ENCODE data around the gene TXNIP. TPM values are rescaled to one million over a fixed set of nuclear protein-coding genes. Genes with fewer than 3 reads are reported as not detected.

TXNIP gene
- total RNA-seq, 2 experiments from 2014 or later: 130 to 134 TPM

GRCh38 chr1:146022403-146023127, 26.2 kb upstream of the TXNIP start:
- CTCF ChIA-PET: interaction anchor here (0.6 to 3.7 kb wide), 8 partner anchors 10 to 264 kb away, joined by 3 to 32 read pairs (median 4); no protein-coding TSS in a partner anchor
- no peak for TF ChIP-seq CTCF (IDR thresholded peaks at IDR 0.05)
- intact Hi-C loops (cut with micrococcal nuclease): no loop called here
- DNase-seq: no peak
- no peak overlapping the region for H3K27ac Mint-ChIP-seq
- H3K4me1 Mint-ChIP-seq (ENCODE audit: low read depth): peaks cover 7% of the 10 kb centered on the region
- H3K9me3 Mint-ChIP-seq: no peaks in the 10 kb centered on the region
- H3K36me3 Mint-ChIP-seq (ENCODE audit: low read depth): no peaks in the 10 kb centered on the region
- no peak overlapping the region for H3K4me3 Mint-ChIP-seq
- POLR2A ChIA-PET: interaction anchor here (0.7 to 1.4 kb wide), 3 partner anchors 10 to 163 kb away, joined by 3 to 4 read pairs (median 3); partner anchors contain the start of genes ANKRD34A, PIAS3 and POLR3GL
- H3K27me3 Mint-ChIP-seq: peaks cover 39% of the 10 kb centered on the region
- no peak for ATAC-seq

- no peaks in the 10 kb centered on the region for H3K36me3 Mint-ChIP-seq (ENCODE audit: low read depth)
- ATAC-seq (no peak), DNase-seq (no peak)
- peaks cover 7% of the 10 kb centered on the region for H3K4me1 Mint-ChIP-seq (ENCODE audit: low read depth)
- ChIA-PET CTCF (interaction anchor here (0.6 to 3.7 kb wide), 9 partner anchors 10 to 263 kb away, joined by 3 to 32 read pairs (median 4); no protein-coding TSS in a partner anchor), POLR2A (interaction anchor here (0.6 to 1.4 kb wide), 5 partner anchors 10 to 163 kb away, joined by 3 to 4 read pairs (median 3); partner anchors contain the start of genes ANKRD34A, PIAS3 and POLR3GL)
- H3K27me3 Mint-ChIP-seq: peaks cover 40% of the 10 kb centered on the region
- no peaks in the 10 kb centered on the region for H3K9me3 Mint-ChIP-seq
- TF ChIP-seq CTCF (IDR thresholded peaks at IDR 0.05): no peak
- intact Hi-C loops (cut with micrococcal nuclease): no loop called here
- H3K27ac Mint-ChIP-seq: no peak within 1 kb of the TSS
- H3K4me3 Mint-ChIP-seq: no peak within 1 kb of the TSS
Measured at GRCh38 chr1:146021622-146022402, 25.4 kb upstream of the TXNIP start, which contains the start of gene HJV. TSS of gene HJV (minus strand) at chr1:146021735. CDS start at chr1:146020231, 1,504 bp downstream.

DNA sequence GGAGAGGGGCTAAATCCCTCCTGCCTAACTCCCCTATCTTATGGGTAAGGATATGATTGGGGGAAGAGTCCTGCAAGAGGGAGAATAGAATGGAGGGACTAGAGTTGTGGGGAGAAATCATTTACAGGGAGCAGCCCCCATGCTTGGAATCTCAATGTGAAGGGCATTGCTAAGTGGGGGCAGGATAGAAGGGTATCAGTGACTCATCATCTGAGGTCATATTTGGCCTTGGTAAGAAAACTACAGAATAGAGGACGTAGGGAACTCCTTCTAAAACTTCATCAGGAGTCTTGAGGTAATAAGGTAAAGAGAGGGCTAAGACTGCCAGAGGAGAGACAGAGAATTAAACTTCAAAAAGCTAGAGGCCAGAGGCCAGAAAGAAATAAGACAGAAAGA, 24.7 kb upstream of the TXNIP start:
- TF ChIP-seq CTCF (IDR thresholded peaks at IDR 0.05): no peak
- POLR2A ChIA-PET: interaction anchor here (0.6 to 1.4 kb wide), 4 partner anchors 16 to 162 kb away, joined by 3 to 5 read pairs (median 3); partner anchors contain the start of gene PIAS3
- no peak overlapping the region for H3K27ac Mint-ChIP-seq
- peaks cover 40% of the 10 kb centered on the region for H3K27me3 Mint-ChIP-seq
- H3K4me3 Mint-ChIP-seq: no peak overlapping the region
- DNase-seq (no peak), ATAC-seq (no peak)
- intact Hi-C loops (cut with micrococcal nuclease): no loop called here
- CTCF ChIA-PET: interaction anchor here (1.7 to 3.7 kb wide), 4 partner anchors 11 to 174 kb away, joined by 5 to 32 read pairs (median 11); no protein-coding TSS in a partner anchor
- no peaks in the 10 kb centered on the region for H3K36me3 Mint-ChIP-seq (ENCODE audit: low read depth)
- H3K4me1 Mint-ChIP-seq (ENCODE audit: low read depth): peaks cover 7% of the 10 kb centered on the region
- H3K9me3 Mint-ChIP-seq: no peaks in the 10 kb centered on the region

DNA sequence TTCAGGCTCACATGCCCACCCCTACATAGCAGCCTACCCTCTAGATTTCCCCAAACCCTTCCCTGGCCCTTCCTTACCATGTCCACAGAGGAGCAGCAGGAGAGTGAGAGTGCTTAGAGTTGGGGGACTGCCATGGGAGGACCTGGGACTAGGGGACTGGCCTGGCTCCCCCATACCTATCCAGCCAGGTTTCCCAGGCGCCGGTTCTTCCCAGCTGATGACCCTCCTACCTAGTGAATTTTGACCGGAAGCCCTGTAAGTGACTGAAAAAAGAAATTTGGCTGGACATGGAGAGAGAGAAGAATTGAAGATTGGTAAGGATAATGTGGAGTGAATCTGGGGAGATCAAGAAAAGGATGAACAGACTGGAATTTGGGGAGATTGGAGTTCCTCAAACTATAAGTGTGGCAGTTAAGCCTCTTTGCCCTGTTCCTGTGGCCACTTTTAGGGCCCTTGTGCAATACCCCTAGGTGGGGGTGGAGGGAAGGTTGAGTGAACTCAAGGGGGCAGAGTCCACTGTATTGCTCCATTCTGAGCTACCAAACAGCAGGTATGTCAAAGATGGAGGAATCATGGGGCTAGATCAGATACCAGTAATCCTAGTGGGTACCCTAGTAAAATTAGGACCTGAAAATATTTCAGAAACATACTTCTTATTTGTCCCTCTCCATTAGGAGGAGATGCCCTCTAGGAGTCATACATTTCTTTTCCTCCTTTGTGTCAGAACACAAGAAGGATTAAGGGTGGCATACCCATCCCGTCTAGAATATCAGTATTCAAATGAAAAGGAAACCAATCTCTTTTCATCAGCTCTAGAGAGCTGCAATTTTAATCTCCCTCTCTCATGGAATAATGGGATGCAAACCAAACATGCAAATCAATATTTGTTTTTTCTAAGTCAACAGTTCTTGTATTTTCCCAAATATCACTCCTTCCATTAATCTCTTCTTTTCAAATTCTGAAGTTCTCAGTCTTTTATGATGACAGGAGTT, 24.0 kb upstream of the TXNIP start:
- ChIA-PET POLR2A (interaction anchor here (1.3 to 1.9 kb wide), 3 partner anchors 13 to 31 kb away, joined by 3 to 5 read pairs (median 4); no protein-coding TSS in a partner anchor), CTCF (interaction anchor here (1.2 to 3.7 kb wide), 5 partner anchors 12 to 173 kb away, joined by 3 to 32 read pairs (median 8); no protein-coding TSS in a partner anchor)
- Mint-ChIP-seq H3K4me3 (peak overlapping the region; percentile 20), H3K27me3 (peaks cover 39% of the 10 kb centered on the region), H3K9me3 (no peaks in the 10 kb centered on the region), H3K4me1 (ENCODE audit: low read depth) (peaks cover 7% of the 10 kb centered on the region), H3K36me3 (ENCODE audit: low read depth) (no peaks in the 10 kb centered on the region), H3K27ac (no peak overlapping the region)
- no peak for TF ChIP-seq CTCF (IDR thresholded peaks at IDR 0.05)
- ATAC-seq: no peak
- no peak for DNase-seq
- intact Hi-C loops (cut with micrococcal nuclease): no loop called here
